Mucosa of descending colon (tissue), 3 donors: ENCODE results near the gene PSMD10. TPM values are rescaled to one million over a fixed set of nuclear protein-coding genes. Genes with fewer than 3 reads are reported as not detected.

Source experiments
- ATAC-seq: fragments of 200-7000 bp; cut with Tn5 transposase; one replicate; pipeline ENCODE4 v1.9.1; 2020; ENCODE audit warnings: mild to moderate bottlenecking, moderate library complexity
- DNase-seq, 3 donors: peaks; one replicate each; pipeline ENCODE4 v3.0.0-alpha.2; 2020
- H3K36me3 ChIP-seq: fragments of 200-600 bp; one replicate; pipeline ENCODE4 v1.8.0; 2021; ENCODE audit warnings: low read depth, mild to moderate bottlenecking
- H3K4me1 ChIP-seq: fragments of 200-600 bp; one replicate; pipeline ENCODE4 v1.8.0; 2021; ENCODE audit warnings: low read depth, mild to moderate bottlenecking
- H3K4me3 ChIP-seq: fragments of 200-600 bp; one replicate; pipeline ENCODE4 v1.8.0; 2021; ENCODE audit warnings: mild to moderate bottlenecking
- H3K9me3 ChIP-seq: fragments of 200-600 bp; one replicate; pipeline ENCODE4 v1.8.0; 2021; ENCODE audit warnings: mild to moderate bottlenecking
- intact Hi-C, 2 donors: fragments of 100-400 bp; cut with DNase I in 1 of 2; cut with micrococcal nuclease in 1 of 2; formaldehyde crosslinking; loops; one replicate each; pipeline versions ENCODE4 v1.11.0 to v1.11.1; 2022; cut with DNase I, micrococcal nuclease
- long read RNA-seq, 2 donors: library from polyadenylated mRNA; unstranded; transcript quantifications; one replicate each; pipeline ENCODE4 v2.0.0, GENCODE V29; 2019 to 2021
- total RNA-seq, 3 donors: library from RNA; stranded (reverse); fragmentation: NEBNext Ultra II Directional in 2 of 3; extraction: Animal tissue kit (Norgen Biotek cat#: 25700) in 2 of 3; gene quantifications; one replicate each; pipeline versions ENCODE4 v1.2.1 to v1.2.4, GENCODE V29; 2021 to 2023
- TF ChIP-seq, protein P1 (sequence below): fragments of 200-600 bp; IDR thresholded peaks from one replicate; pipeline ENCODE4 v1.8.0; 2022; ENCODE audit warnings: antibody characterized with exemption, mild to moderate bottlenecking
- donor health status: DM: no; HTN: no; CAD: no; lungs with moderate emphysema.
- donor health status: DM: no; HTN: no; CAD: no.
- donor health status: DM: no; HTN: yes; CAD: no.

Gene PSMD10
- total RNA-seq = 10 to 100 TPM; 28.1 to 39.5 (median 34.8) TPM
- long read RNA-seq, donor 1, transcript PSMD10-201 (5 exons, 1,546 nt) = major isoform, 24 of 26 reads
- long read RNA-seq, donor 1, partial matches to known transcripts = 1 of 26 reads
- long read RNA-seq, donor 1, other reads (novel, unspliced or antisense) = 0 of 26 reads
- long read RNA-seq, donor 2, transcript PSMD10-201 (5 exons, 1,546 nt) = major isoform, 12 of 16 reads
- long read RNA-seq, donor 2, partial matches to known transcripts = 2 of 16 reads
- long read RNA-seq, donor 2, other reads (novel, unspliced or antisense) = 1 of 16 reads

DNA sequence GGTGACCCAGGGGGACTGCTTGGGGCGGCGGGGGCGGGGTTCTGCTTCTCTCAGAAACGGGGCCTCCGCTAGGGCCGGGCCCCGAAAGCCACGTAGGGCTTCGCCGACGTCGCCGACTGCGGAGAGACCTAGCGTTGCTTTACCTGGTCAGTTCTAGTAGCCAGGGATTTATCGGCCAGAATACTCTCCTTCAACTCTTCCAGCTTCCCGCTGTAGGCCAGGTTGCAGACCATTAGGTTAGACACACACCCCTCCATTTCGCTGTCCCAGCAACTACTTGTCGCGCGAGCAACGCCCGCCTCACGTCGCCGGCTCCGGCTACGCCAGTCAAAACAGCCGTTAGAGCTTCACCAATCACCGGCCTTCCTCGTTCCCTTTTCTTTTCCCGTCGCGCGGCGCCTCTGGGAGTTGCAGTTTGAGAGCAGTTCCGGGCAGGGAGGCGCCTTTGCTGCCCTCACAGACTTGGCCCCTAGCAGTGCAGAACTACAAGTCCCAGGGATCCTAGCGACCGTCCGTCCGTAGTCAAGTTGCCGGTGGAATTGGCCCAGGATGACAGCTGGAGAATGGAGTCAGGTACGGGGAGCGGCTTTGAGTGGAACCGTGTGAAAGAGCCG lies at the start of gene PSMD10, which contains the start of gene ATG4A:
TSS of gene PSMD10 (minus strand) at position 279 of the 614 bp plus-strand sequence. CDS start at position 257, 22 bp downstream.
TSS of gene ATG4A (plus strand) at position 515 of the 614 bp plus-strand sequence. CDS start at position 564, 49 bp downstream.
- DNase-seq (peak; percentile 92 to 95 (median 93)), ATAC-seq (peak; percentile 96)
- H3K4me1 ChIP-seq = peaks cover 2% of the 10 kb centered on the region
- TF ChIP-seq, protein P1, sequence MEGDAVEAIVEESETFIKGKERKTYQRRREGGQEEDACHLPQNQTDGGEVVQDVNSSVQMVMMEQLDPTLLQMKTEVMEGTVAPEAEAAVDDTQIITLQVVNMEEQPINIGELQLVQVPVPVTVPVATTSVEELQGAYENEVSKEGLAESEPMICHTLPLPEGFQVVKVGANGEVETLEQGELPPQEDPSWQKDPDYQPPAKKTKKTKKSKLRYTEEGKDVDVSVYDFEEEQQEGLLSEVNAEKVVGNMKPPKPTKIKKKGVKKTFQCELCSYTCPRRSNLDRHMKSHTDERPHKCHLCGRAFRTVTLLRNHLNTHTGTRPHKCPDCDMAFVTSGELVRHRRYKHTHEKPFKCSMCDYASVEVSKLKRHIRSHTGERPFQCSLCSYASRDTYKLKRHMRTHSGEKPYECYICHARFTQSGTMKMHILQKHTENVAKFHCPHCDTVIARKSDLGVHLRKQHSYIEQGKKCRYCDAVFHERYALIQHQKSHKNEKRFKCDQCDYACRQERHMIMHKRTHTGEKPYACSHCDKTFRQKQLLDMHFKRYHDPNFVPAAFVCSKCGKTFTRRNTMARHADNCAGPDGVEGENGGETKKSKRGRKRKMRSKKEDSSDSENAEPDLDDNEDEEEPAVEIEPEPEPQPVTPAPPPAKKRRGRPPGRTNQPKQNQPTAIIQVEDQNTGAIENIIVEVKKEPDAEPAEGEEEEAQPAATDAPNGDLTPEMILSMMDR = no peak
- intact Hi-C loops = no loop called here
- no peaks in the 10 kb centered on the region for H3K9me3 ChIP-seq
- peak within 1 kb of the TSS; percentile 42 for H3K4me3 ChIP-seq
- H3K36me3 ChIP-seq = no peaks in the 10 kb centered on the region

- TF ChIP-seq, protein P1 = no peak
- Histone ChIP-seq H3K4me1 (no peaks in the 10 kb centered on the region), H3K9me3 (no peaks in the 10 kb centered on the region), H3K4me3 (no peak overlapping the region), H3K36me3 (no peaks in the 10 kb centered on the region)
- DNase-seq (no peak), ATAC-seq (peak; percentile 23)
- intact Hi-C loops = no loop called here
Measured at GRCh38 chrX:108138814-108139702, 47.7 kb upstream of the PSMD10 start.

GRCh38 chrX:108134724-108135123 lies 43.4 kb upstream of the PSMD10 start:
- intact Hi-C loops = no loop called here
- TF ChIP-seq, protein P1 = no peak
- no peaks in the 10 kb centered on the region for H3K9me3 ChIP-seq
- DNase-seq (no peak), ATAC-seq (no peak)
- no peak overlapping the region for H3K4me3 ChIP-seq
- H3K36me3 ChIP-seq = no peaks in the 10 kb centered on the region
- no peaks in the 10 kb centered on the region for H3K4me1 ChIP-seq

DNA sequence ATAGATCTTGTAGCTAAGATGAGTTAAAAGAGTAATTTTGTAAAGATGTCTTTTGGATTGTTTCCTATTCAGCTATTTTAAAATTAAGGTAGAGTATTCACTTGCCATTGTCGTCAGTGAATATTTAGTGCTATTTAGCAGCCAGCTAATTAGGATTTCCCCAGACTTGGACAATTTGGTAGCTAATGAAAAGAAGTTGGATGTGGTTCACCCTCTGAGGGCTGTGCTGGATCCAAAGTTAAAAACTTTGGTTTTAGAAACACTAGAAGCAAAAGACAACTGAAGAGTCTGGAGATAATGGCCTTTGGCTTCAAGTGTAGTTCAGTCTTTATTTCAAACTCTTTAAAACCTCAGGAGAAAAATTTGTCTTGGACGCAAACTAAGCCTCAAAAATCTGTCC lies 41.5 kb upstream of the PSMD10 start:
- Histone ChIP-seq H3K36me3 (no peaks in the 10 kb centered on the region), H3K9me3 (no peaks in the 10 kb centered on the region), H3K4me1 (no peaks in the 10 kb centered on the region), H3K4me3 (no peak overlapping the region)
- ATAC-seq (no peak), DNase-seq (no peak)
- intact Hi-C loops = no loop called here
- TF ChIP-seq, protein P1 = no peak

DNA sequence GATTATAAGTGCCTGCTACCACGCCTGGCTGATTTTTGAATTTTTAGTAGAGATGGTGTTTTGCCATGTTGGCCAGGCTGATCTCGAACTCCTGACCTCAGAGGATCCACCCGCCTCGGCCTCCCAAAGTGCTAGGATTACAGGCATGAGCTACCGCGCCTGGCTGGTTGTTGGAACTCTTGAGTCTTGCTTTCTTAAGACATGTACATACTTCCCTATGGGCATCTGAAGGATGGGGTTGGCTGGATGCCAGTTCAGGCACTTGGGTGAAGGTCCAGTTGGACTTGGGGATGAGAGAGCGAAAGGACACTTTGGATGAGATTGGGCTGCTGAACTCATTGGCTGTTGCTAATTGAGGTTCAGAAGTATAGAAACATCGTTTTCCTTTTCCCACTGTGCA lies 40.7 kb upstream of the PSMD10 start:
- H3K4me1 ChIP-seq = no peaks in the 10 kb centered on the region

More for the DNA sequence above, 40.7 kb upstream of the PSMD10 start:
- Histone ChIP-seq H3K4me3 (no peak overlapping the region), H3K9me3 (no peaks in the 10 kb centered on the region), H3K36me3 (no peaks in the 10 kb centered on the region)
- DNase-seq = no peak
- no peak for ATAC-seq
- TF ChIP-seq, protein P1 = no peak
- intact Hi-C loops = no loop called here
